Measurements from ENCODE around the gene TACR1.

The TACR1 gene

DNA sequence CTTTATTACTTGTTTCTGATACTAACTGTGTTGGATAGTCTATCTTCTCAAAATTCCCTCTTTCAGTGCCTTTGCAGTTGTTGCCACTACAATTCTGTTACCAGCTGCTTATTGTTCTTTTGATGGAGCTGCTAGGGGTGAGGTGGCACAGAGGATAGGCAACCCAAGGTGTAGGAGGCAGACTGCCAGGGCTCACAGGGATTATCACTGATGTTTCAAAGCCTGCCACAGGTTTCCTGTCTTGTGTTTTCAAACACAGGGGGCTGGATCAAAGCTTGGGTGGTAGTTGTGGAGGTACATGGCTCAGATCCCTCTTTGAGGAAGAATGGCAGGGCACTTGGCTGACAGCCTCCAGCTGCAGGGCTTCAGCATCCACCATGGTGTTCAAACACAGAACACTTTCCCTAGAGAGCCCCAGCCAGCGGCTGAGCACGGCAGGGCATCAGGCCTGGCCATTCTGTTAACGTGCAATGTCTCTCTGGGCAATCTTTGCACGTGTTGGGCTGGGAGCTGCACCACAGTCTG is 153.7 kb downstream of the TACR1 start:
- DNase-seq: no peak

DNA sequence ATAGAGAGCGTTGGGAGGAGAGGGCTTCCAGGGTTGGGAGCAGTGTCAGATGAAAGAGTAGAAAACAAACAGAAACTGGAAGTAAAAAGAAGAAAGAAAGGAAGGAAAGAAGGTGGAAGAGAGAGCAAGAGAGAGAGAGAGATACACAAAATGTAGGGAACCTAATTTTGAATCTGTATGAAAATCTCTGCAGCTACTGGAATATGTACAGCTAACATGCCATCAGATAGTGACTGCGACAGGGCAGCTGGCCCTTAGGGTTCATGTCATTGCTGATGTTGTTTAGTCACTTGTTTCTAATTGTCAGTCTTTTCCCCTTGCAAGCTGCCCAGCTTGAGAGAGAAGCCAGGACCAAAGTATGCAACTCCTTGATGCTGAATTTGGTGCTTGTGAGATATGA is 155.0 kb downstream of the TACR1 start:
- no peak for DNase-seq

DNA sequence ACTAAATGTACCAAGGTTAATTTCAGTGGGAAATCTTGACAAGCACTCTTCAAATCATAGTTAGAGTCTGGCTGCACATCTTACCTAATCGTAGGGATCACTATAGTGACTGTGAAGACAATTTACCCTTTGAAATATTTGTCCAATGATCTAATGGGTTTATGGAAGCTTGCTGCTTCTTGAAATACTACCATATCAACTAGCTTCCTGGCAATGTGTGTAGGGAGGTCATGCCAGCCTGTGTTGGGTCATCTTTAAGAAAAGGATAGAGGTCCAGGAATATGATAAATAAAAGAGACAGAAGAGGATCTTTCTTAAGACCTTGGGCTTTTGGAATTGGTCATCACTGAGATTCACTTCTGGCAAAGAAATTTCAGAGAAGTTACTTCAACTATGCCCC is 156.5 kb downstream of the TACR1 start:
- no peak for DNase-seq

DNA sequence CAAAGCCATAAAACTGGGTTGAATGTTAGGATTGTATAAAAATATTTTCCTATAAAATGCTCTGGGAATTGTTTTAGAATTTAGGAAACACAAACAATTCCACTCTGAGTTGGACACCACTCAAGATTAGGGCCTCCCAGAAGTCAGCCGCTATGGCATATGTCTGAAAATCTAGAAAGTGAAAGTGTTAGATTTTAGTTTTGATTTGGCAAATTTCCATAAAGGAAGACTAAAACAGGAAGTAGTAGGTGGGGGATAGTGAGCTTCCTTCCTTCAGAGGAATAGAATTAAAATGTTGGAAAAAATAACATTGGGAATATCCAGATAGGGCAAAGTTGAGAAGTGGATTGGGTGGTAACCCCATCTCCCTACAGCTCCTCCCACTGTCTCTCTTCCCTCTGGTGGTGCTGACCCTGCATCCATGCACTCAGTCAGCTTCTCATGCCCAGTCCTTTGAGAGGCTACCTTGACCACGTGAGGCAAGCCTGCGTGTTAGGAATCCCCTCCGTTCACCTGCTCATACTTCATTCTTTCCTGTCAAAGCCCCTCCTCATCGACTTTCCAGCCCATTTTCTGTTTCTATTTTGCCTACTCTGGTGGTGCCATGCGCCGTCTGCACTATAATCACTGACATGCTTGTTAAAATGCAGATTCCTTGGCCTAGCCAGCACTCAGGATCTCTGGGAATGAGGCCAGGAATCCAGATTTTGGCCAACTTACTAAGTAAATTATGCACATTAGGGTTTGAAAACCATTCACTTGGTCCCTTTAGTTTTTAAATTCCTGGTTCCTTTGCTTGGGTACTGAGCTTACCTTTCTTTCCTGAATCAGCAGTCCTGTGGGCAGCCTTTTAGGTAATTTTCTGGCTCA is 157.4 kb downstream of the TACR1 start:
- no peak for DNase-seq

DNA sequence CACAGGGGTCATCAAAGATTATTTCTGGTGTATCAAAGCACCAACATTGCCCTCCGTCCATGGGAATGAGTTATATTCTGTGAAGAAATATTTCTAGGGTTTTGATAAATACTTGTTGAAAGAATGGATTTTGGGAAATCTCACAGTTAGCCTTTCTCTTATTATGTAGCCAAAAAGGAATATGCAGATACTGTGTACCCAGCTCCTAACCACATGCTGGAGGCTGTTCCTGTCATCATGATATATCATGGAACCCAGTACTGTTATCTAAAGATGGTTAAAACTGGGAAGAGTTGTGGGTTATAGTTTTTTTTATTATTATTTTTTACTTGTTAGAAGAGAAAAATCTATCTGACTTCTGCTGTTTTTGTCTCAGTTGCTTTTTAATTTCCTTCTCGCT is 158.1 kb downstream of the TACR1 start:
- no peak for DNase-seq

DNA sequence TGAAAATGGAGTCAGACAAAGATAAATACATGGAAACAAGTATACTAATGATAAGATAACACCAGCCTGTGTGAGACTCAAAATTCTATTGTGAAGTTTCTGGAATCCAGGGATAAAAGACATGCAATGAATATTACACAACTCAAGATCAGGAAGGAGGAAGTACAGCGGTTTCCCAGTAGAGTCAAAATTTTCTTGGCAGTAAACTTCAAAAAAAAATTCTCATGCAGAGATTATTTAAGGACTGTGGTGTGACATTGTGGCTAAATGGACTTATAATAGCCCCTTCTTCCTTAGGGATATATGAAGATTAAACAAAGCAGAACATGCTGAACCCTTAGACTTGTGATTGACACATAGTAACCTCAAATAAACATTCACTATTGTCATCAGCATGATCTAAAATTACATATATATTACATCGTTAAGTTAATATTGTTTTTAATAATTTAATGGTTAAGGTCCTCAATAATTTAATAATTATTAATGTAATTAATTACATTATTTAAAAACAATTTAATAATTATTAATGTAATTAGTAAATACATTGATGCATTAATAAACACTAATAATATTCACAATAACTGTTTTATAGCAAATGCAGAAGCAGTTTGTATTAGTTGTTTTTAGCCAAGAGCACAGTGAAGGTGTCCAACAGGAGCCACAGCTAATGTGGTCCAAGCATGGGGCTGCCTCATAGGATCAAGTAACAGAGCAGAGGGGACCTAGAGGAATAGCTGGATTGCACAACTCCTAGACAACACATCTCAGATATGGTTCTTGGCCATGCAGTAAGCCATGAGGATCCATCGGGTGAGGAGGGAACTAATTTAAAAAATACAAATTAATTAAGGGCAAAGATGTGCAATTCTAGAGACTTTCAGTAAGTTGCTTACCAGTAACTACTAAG is 163.6 kb downstream of the TACR1 start:
- no peak for DNase-seq

DNA sequence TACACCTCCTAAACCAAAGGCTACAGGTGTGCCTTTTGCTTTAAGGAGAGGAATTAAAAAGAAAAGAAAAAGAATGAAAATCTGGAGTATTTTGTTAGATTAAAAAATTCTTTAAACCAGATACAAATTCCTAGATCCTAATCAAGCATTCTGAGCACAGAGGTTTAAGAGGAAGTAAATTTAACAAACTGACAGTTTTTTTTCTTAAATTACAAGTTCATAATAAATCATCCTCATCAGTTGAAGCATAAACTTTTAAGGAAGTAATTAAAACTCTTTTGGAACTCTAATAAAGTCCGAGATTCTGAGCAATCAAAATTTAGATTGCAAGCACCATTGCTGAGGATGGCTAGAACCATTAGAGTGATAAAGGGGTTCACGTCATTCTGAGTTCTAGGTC is 165.8 kb downstream of the TACR1 start:
- no peak for DNase-seq

DNA sequence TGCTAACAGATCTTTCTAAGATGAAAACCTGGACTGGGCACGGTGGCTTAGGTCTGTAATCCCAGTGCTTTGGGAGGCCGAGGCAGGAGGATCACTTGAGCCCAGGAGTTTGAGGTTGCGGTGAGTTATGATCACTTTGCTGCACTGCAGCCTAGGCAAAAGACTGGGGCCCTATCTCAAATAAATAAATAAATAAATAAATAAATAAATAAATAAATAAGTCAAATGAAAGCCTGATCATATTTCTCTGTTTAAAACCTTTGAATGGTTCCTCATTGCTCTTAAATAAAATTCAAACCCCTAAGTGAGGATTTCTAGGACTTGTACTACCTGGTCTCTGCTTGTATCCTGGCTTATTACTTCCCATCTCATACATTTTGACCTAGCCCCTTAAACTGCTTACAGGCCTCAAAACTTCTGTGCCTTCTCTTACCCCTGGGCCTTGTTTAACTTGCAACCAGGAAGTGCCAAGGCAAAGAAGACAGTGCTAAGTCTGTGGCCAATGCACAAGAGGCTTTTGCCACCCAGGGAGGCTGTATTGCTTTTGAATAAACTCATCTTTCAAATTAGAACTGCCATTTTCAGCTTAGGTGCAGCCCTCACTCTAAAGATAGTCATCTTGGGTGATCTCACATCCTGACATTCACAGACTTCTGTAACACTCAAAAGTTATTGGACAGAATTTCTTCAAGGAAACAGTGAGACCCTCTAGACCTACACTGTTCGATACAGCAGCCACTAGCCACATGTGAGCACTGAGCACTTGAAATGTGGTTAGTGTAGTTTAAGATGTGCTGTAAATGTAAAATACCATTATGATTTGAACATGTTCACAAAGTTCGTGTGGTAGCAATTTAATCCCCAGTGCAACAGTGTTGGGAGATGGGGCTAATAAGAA is 167.2 kb downstream of the TACR1 start:
- DNase-seq: peak in 1 of 5 experiments; percentile 42

DNA sequence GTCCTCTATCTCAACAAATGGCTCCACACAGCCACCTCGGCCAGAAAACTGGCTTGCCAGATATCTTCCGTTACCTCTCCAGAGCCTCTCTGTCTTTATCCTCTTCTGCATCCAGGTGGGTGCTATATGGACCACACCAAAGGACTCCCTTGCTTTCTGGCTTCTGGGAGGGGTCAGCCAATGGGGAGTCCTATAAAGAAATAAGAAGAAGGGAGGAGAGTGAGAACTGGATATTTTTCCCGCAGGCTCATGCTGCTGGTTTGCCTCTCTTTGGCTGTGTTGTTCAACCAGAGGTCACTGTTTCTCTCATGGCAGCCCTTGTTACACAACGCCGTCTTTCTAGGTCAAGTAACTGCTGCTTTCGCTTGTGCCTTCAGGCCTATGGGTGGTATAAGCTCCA is 168.1 kb downstream of the TACR1 start:
- no peak for DNase-seq

DNA sequence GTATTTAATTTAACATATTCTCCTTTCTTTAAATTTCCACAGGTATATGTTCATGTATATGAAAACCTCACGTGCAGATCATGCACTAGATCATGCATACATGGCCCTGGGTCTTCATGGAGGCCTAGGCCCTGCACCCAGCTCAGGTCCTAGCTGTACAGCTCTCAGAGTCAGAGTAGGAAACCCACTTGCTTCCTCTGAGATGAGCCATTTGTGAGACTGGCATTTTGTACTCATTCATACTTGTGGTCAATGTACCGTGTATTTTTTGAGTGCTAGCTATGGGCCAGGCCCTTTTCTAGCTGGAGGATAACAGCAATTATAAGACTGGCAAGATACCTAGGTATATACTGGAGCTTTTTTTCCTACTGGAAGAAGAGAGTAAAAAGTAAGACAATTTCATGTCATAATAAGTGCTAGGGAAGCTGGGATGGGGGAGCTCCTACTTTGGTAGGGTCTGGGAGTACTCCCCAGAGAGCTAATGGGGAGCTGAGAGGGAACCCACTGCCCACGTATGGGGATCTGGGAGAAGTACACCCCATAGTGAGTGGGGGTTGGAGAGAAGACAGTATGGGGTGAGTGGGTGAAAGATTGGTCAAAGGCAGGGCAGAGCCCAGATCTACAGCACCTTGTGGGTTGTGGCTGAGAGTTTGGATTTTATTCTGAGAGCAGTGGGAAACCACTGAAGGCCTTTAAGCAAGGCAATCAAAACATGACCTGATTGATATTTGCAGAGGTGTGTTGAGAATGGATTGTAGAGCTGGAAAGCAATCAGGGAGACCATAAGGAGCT is 168.9 kb downstream of the TACR1 start:
- peak in 1 of 5 experiments; percentile 49 for DNase-seq

DNA sequence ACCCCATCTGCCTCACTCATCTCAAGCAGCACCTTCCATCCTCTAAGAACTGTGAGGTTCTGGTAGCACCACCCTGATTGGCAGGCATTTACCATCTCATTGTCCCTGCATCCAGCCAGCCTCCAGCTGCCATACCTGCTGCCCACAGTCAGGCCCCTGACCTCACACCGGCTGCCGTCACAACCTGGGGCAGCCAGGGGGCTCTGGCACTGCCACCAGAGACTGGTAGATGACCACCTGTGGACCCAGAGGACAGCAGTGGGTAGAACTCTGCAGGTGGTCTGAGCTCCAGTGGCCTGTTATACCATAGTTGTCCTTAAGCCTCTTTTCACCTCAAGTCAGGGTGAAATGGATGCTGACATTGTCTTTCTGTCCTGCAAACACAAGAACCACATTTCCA is 171.4 kb downstream of the TACR1 start:
- DNase-seq: no peak

DNA sequence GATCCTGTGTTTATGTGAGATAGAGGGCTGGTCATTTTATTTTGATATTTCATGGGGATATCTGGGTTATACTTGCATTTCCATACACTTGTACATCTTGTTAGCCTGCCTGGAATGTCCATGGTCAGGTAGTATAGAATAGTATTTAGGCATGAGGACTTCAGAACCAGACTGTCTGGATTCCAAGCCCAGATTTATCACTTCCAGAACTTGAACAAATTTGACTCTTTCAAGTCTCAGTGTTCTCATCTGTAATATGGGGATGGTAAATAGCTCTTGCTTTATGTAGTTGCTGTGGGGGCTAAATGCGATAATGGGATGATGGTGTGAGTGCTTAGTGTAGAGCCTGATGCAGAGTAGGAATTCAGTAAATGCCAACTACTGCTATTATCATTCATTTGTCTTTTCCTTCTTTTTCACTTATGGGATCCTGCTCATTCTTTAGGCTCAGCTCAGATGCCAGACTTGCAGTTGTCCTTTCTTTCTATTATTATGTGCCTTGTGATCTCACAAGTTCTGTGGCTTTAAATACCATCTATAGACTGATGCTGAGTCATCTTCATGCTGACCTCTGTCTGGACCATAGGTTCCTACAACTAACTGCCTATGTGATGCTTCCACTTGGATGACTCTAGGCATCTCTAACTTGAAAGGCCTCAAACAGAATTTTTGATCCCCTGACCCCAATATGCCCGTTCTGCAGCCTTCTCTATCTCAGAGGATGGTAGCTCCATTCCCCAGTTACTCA is 173.5 kb downstream of the TACR1 start:
- DNase-seq: no peak

DNA sequence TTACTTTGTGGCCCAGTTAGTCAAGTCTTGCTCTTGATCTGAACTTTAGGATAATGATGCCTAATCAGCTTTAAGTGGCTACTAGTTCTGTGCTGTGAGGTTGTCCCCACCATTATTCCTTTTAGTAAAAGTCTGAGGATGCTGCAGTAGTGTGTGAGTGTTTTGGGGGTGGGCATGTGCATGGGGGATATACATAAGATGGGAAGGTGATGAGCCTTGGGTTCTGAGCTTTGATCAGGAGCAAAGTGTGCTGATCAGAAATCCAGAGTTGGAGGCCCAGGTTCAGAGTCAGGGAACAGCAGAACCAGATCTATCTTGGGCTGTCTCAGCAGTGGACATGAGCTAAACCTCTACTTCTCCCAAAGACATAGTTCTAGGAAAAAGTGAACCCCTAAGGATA is 174.1 kb downstream of the TACR1 start:
- DNase-seq: no peak

DNA sequence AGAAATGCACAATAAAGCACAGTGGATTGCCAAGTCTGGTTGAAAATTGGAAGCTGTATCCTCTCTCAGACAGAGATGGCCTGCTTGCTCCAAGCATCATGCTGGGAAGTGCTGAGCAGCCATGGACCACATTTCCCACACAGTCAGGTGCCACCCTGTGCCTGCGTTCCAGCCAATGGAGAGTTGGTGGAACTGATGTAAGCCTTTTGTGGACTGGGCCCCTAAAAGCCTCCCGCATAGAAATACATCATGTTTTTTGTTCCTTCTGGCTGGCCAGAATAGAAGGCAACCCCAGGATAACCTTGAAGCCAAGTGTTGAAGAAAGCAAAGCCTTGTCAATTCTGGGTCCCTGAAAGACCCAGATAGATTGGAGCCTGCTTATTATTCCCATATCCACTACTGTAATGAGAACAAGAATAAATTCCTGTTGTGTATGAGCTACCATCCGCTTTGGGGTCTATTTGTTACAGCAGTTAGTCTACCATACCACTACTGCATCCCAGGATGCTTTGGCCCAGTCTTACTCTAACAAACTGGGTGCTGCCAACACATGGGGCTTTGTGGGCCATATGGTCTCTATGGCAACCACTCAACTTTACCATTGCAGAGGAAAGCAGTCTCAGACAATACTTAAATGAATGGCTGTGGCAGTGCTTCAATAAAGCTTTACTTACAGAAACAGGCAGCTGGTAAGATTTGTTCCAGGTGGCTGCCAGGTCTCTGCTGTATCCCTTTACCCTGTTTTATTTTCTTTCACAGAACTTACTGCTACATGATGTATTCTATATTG is 175.5 kb downstream of the TACR1 start:
- no peak for DNase-seq

DNA sequence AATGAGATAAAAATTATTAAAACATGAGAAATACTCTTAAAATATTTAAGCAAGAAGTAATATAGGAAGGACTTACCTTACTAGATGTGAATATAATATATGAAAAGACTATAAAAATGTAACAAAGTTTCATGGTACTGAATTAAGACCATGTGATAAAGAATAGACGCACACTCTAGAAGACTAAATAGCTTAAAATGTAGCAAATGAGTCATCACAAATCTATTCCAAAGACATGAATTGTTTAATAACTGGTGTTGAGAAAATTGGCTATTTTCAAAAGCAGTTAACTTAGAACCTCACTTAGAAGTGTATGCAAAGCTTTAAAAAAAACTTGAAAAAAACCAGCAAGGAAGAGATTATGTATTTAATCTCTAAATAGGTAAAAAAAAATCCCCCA is 176.8 kb downstream of the TACR1 start:
- DNase-seq: no peak

DNA sequence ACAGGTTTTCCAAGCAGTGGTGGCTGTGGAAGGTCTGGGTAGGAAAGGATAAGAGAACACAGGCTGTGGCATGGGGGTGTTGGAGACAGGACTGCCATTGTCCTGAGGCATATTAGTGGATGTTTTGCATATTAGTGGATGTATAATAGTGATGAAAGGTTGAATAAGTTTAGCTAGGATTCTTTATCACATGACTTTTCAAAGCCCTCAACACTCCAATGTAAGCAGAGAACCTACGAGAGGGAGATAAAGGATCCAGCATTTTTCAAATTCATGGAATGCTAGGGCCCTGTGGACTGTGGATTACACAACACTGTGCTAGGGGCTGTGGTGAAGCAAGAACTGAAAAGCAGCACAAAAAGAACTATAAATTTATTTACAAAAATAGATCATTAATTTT is 177.6 kb downstream of the TACR1 start:
- no peak for DNase-seq

DNA sequence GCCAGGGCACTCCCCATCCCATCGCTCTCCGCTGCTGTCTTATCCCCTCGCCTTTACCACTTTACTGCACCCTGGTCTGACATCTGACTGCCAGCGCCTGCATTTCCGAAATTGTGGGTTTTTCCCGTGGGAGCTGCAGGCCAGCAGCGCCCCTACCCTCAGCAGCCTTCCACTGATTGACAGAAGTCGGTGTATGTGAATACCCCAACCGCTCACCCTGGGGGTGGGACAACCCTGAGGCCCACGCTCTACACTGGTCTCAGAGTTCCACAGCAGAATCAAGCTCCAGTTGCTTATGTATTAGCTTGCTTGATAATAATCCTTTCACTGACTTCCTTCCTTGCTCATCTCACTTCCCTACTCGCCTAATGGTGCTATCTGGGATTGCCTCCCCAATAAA is 178.8 kb downstream of the TACR1 start:
- DNase-seq: no peak

DNA sequence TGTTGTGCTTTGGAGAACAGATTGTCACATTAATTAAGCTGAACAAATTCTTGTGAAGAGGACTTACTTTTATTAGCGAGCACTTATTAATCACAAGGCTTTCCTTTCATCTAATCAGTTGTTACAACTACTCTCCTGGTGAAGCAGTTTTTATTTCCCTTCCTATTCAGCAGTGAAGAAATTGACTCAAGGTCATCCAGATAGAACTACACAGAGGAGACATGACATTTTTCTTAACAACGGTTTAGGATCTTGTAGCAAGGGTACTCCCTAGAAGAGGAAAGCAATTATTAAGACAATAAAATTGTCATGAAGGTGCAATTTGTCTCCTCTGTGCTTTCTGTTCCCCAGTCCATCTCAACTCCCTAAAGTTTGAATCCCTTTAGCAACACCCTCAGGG is 179.5 kb downstream of the TACR1 start:
- DNase-seq: no peak

DNA sequence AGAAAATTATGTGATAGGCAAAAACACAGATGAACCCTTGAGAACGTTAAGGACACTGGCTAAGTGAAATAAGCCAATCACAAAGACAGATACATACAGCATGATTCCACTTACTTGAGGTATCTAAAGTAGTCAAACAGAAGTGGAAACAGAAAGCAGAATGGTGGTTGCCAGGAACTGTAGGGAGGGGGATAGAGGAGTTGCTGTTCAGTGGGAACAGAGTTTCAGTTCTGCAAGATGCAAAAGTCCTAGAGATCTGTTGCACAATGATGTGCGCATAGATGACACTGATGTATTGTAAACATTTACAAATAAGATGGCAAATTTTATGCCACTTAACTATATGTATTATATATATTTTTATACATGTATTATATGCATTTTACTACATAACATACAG is 181.2 kb downstream of the TACR1 start:
- no peak for DNase-seq

DNA sequence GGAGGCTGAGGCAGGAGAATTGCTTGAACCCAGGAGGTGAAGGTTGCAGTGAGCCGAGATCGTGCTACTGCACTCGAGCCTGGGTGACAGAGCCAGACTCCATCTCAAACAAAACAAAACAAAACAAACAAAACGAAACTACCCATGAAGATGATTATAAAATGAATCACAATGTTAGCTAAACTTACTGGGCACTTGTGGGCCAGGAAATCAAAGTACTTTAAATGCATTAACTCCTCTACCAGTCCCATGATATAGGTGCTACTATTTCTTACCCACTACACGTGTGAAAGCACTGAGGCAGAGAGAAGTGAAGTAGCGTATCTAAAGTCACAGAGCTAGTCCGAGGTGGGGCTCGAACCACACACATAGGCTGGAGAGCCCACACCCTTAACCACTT is 187.2 kb downstream of the TACR1 start:
- DNase-seq: no peak
